Stimulated activated CD8-positive, alpha-beta memory T cell treated with anti-CD3 and anti-CD28 coated beads, Interleukin-12 subunit alpha, Interleukin-12 subunit beta, amount 100 ng/mL, for 24 hours (primary cell): Measurements from ENCODE around the gene VARS2.
"Not testable (repeated sequence)": the region's sequence is repeated elsewhere in the genome, so short reads cannot be mapped to it uniquely, and the experiment has no call there.

Experiments used
- DNase-seq: peaks from one replicate; pipeline ENCODE4 v3.0.0-alpha.2; 2020; ENCODE audit errors: extremely low read depth

The VARS2 gene

GRCh38 chr6:30914076-30914853, at the start of gene VARS2:
Gene VARS2, plus strand, starts transcription at chr6:30914238. Its CDS starts 599 bp downstream, at chr6:30914837.
- DNase-seq = peak; percentile 66

GRCh38 chr6:30864325-30864724, 49.7 kb upstream of the VARS2 start:
- DNase-seq = no peak

- not testable (repeated sequence) for DNase-seq
Observed at GRCh38 chr6:30869241-30869749, 44.7 kb upstream of the VARS2 start.

GRCh38 chr6:30870546-30870945, 43.5 kb upstream of the VARS2 start:
- no peak for DNase-seq

GRCh38 chr6:30871592-30872183, 42.4 kb upstream of the VARS2 start:
- DNase-seq = no peak

GRCh38 chr6:30873137-30873640, 40.8 kb upstream of the VARS2 start:
- no peak for DNase-seq

GRCh38 chr6:30873795-30874194, 40.2 kb upstream of the VARS2 start:
- DNase-seq = not testable (repeated sequence)

GRCh38 chr6:30875244-30876038, 38.6 kb upstream of the VARS2 start:
- no peak for DNase-seq

GRCh38 chr6:30876039-30876730, 37.9 kb upstream of the VARS2 start:
- DNase-seq = no peak

GRCh38 chr6:30877419-30878262, 36.4 kb upstream of the VARS2 start:
- DNase-seq = no peak

GRCh38 chr6:30879684-30880427, 34.2 kb upstream of the VARS2 start:
- no peak for DNase-seq

GRCh38 chr6:30880698-30881252, 33.3 kb upstream of the VARS2 start:
- DNase-seq = no peak

- no peak for DNase-seq
Observed at GRCh38 chr6:30881392-30882203, 32.4 kb upstream of the VARS2 start.

GRCh38 chr6:30882204-30882758, 31.8 kb upstream of the VARS2 start:
- DNase-seq = no peak

- DNase-seq = no peak
Observed at GRCh38 chr6:30882759-30883684, 31.0 kb upstream of the VARS2 start.

- DNase-seq = no peak
Observed at GRCh38 chr6:30883685-30884520, 30.1 kb upstream of the VARS2 start, which contains the start of gene DDR1. Gene DDR1, plus strand, starts transcription at chr6:30884519. Its CDS starts 4,211 bp downstream, at chr6:30888730.
